ENCODE results near the gene CHST9.
"Not testable (repeated sequence)": the region's sequence is repeated elsewhere in the genome, so short reads cannot be mapped to it uniquely, and the experiment has no call there.

The CHST9 gene

DNA sequence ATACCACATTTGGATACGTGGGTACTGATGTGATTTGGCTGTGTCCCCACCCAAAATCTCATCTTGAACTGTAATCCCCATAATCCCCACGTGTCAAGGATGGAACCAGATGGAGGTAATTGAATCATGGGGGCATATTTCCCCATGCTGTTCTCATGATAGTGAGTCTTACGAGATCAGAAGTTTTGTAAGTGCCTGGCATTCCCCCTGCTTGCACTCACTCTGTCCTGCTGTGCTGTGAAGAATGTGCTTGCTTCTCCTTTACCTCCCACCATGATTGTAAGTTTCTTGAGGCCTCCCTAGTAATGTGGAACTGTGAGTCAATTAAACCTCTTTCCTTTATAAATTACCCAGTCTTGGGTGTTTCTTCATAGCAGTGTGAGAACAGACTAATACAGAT is 70.3 kb downstream of the CHST9 start:
- TF ChIP-seq, protein P1, sequence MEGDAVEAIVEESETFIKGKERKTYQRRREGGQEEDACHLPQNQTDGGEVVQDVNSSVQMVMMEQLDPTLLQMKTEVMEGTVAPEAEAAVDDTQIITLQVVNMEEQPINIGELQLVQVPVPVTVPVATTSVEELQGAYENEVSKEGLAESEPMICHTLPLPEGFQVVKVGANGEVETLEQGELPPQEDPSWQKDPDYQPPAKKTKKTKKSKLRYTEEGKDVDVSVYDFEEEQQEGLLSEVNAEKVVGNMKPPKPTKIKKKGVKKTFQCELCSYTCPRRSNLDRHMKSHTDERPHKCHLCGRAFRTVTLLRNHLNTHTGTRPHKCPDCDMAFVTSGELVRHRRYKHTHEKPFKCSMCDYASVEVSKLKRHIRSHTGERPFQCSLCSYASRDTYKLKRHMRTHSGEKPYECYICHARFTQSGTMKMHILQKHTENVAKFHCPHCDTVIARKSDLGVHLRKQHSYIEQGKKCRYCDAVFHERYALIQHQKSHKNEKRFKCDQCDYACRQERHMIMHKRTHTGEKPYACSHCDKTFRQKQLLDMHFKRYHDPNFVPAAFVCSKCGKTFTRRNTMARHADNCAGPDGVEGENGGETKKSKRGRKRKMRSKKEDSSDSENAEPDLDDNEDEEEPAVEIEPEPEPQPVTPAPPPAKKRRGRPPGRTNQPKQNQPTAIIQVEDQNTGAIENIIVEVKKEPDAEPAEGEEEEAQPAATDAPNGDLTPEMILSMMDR (IDR thresholded peaks at IDR 0.05; ENCODE audit: extremely low read depth, insufficient read depth, missing control alignments), result no peak
- no peak for DNase-seq (ENCODE audit: low spot score)
- in situ Hi-C loops (cut with MboI; ENCODE audit: low pct_unique_long_range_greater_than_20kb, low sequenced_read_pairs, unreplicated experiment), result no loop called here

DNA sequence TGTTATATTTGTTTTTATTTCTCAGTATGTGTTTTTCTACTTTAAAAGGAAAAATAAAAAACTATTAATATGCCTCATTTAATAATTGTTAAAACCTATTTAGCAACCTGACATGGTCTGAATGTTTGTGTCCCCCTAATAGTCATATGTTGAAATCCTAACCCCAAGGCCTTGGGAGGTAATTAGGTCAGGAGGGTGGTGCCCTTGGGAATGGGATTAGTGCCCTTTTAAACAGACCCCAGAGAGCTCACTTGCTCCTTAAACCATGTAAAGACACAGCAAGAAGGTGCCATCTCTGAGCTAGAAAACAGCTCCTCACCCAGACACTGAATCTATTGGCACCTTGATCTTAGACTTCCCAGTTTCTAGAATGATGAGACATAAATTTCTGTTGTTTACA is 71.8 kb downstream of the CHST9 start:
- DNase-seq (ENCODE audit: low spot score), result no peak
- TF ChIP-seq, protein P1 (IDR thresholded peaks at IDR 0.05; ENCODE audit: extremely low read depth, insufficient read depth, missing control alignments), result no peak

DNA sequence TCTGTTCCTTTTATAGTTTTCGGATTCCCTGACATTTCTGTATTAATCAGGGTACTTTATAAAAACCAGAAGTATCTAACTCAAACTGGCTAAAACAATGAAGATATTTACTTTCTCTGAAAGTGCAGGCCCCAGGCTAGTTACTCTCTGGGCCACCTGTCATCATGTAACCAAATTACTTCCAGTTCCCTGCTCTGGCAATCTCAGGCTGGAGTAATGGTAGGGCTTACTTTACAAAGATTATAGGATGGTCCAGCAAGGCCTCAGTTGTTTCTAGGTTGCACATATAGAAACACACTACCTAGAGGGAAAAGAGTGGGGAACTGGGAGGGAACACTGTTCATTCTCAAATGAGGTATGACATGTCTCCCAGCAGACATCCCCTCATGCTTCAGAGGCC is 74.8 kb downstream of the CHST9 start:
- TF ChIP-seq, protein P1 (IDR thresholded peaks at IDR 0.05; ENCODE audit: extremely low read depth, insufficient read depth, missing control alignments), result no peak
- no peak for DNase-seq (ENCODE audit: low spot score)
- in situ Hi-C loops (cut with MboI; ENCODE audit: low pct_unique_long_range_greater_than_20kb, low sequenced_read_pairs, unreplicated experiment), result no loop called here

More for the DNA sequence above, 71.8 kb downstream of the CHST9 start:
- in situ Hi-C loops (cut with MboI; ENCODE audit: low pct_unique_long_range_greater_than_20kb, low sequenced_read_pairs, unreplicated experiment), result no loop called here

DNA sequence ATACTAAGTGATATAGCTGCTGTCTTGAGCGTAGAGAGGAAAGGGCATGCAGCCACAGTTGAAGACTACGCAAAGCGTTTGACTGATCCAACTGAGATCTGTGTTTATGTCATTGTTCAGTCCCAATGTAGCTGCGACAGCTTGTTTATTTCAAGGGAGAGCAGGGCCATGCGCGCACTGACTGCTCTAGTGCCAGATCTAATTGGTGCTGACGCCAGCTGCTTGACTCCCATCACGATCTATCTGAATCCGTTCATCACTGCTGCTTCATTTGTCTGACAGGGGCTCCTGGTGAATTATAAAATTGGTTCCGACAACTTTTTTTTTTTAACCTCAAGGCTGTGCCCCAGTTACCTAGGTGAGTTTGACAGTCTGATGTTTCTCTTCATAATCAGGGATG is 75.7 kb downstream of the CHST9 start:
- TF ChIP-seq, protein P1 (IDR thresholded peaks at IDR 0.05; ENCODE audit: extremely low read depth, insufficient read depth, missing control alignments), result no peak
- DNase-seq (ENCODE audit: low spot score), result no peak
- in situ Hi-C loops (cut with MboI; ENCODE audit: low pct_unique_long_range_greater_than_20kb, low sequenced_read_pairs, unreplicated experiment), result no loop called here

DNA sequence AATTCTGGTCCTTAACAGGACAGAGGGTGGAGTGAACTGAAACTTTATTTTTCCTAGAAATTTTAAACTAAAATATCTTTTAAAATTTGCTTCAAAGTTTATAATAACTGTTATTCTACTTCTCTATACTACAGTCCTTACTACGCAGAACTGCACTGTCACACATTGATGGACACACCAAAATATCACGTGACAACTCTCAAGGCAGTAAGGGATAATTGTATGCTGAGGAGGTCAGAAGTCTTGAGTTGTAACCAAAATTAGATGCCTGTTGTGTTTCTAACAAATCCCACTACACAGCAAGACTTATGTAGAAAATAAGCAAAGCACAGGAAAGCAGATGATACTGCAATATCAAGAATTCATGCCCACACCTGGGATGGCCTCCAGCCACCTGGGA is 76.3 kb downstream of the CHST9 start:
- no peak for DNase-seq (ENCODE audit: low spot score)
- in situ Hi-C loops (cut with MboI; ENCODE audit: low pct_unique_long_range_greater_than_20kb, low sequenced_read_pairs, unreplicated experiment), result no loop called here
- TF ChIP-seq, protein P1 (IDR thresholded peaks at IDR 0.05; ENCODE audit: extremely low read depth, insufficient read depth, missing control alignments), result no peak

DNA sequence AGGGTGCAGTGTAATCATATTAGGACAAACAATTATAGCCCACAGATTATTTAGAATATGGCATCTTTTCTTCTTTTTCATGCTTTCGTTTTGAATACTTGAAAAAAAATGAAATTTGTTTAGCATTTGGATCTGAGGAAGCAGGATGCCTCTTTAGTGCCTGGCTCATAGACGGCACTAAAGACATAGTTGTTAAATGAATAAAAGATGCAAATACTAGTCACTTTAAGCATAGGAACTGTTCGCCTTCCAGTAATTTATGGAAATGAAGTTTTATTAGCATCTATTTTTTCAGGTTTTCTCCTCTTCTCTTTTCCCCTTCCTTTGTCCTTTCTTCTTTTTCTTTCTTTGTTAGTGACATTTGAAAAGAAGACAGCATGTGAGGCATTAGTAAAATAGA is 80.4 kb downstream of the CHST9 start:
- in situ Hi-C loops (cut with MboI; ENCODE audit: low pct_unique_long_range_greater_than_20kb, low sequenced_read_pairs, unreplicated experiment), result no loop called here
- DNase-seq (ENCODE audit: low spot score), result no peak
- TF ChIP-seq, protein P1 (IDR thresholded peaks at IDR 0.05; ENCODE audit: extremely low read depth, insufficient read depth, missing control alignments), result no peak

DNA sequence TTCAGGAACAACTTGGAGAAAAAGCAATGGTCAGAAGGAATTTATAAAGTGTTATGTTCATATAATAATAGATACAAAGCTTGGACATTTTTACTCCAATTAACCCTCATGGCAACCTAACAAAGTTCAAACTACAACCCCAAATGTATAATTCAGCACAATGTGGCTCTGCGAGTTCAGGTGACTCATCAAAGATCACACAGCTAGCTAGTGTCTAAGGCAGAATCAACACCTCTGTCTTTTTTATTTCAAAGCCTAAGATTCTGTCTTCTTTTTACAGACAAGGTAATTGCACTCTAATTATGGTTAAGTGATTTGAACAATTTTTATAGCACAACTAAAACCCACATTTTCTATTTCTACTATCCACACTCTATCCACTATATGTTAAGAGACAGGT is 90.5 kb downstream of the CHST9 start:
- in situ Hi-C loops (cut with MboI; ENCODE audit: low pct_unique_long_range_greater_than_20kb, low sequenced_read_pairs, unreplicated experiment), result no loop called here
- TF ChIP-seq, protein P1 (IDR thresholded peaks at IDR 0.05; ENCODE audit: extremely low read depth, insufficient read depth, missing control alignments), result no peak
- no peak for DNase-seq (ENCODE audit: low spot score)

DNA sequence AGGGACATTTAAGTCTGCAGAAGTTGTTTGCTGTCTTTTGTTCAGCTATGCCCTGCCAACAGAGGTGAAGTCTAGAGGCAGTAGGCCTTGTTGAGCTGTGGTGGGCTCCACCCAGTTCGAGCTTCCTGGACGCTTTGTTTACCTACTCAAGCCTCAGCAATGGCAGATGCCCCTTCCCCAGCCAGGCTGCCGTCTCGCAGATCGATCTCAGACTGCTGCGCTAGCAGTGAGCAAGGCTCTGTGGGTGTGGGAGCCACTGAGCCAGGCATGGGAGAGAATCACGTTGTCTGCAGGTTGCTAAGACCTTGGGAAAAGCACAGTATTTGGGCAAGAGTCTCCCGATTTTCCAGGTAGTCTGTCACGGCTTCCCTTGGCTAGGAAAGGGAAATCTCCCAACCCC is 91.8 kb downstream of the CHST9 start:
- in situ Hi-C loops (cut with MboI; ENCODE audit: low pct_unique_long_range_greater_than_20kb, low sequenced_read_pairs, unreplicated experiment); DNase-seq (ENCODE audit: low spot score): not testable (repeated sequence)

All from GM13977 (cell line).